Left kidney (tissue), 2 donors: Measurements from ENCODE around the gene HTR3B. TPM values are rescaled to one million over a fixed set of nuclear protein-coding genes. Genes with fewer than 3 reads are reported as not detected.
"Not testable (repeated sequence)": the region's sequence is repeated elsewhere in the genome, so short reads cannot be mapped to it uniquely, and the experiment has no call there.

Experiments
- DNase-seq: peaks from one replicate; pipeline ENCODE4 v3.0.0-alpha.2; 2013
- polyA plus RNA-seq: library from polyadenylated mRNA; unstranded; fragments of 120-200 nt; gene quantifications from one replicate; pipeline ENCODE4 v1.2.1, GENCODE V29; 2013; ENCODE audit not compliant: insufficient read length

The HTR3B gene
- polyA plus RNA-seq, 1 donor = 0.12 TPM

- no peak for DNase-seq
These were observed 37.7 kb downstream of the HTR3B start for GRCh38 chr11:113942256-113942655.

GRCh38 chr11:113946162-113946561 lies 41.6 kb downstream of the HTR3B start:
- DNase-seq = not testable (repeated sequence)

GRCh38 chr11:113947994-113948393 lies 43.4 kb downstream of the HTR3B start:
- no peak for DNase-seq

- no peak for DNase-seq
These were observed 45.3 kb downstream of the HTR3B start for GRCh38 chr11:113949891-113950290.

- no peak for DNase-seq
These were observed 46.9 kb downstream of the HTR3B start for GRCh38 chr11:113951537-113951936.

GRCh38 chr11:113952070-113952469 lies 47.5 kb downstream of the HTR3B start:
- no peak for DNase-seq

GRCh38 chr11:113952588-113952987 lies 48.0 kb downstream of the HTR3B start:
- DNase-seq = no peak

GRCh38 chr11:113954235-113954634 lies 49.6 kb downstream of the HTR3B start:
- no peak for DNase-seq

- DNase-seq = no peak
These were observed 52.4 kb downstream of the HTR3B start for GRCh38 chr11:113956986-113957385.

- no peak for DNase-seq
These were observed 56.2 kb downstream of the HTR3B start for GRCh38 chr11:113960702-113961330.

GRCh38 chr11:113967361-113967760 lies 62.8 kb downstream of the HTR3B start:
- DNase-seq = no peak

- no peak for DNase-seq
These were observed 67.1 kb downstream of the HTR3B start for GRCh38 chr11:113971506-113972195.

- peak; percentile 85 for DNase-seq
These were observed 70.3 kb downstream of the HTR3B start, which contains the start of gene HTR3A for GRCh38 chr11:113974741-113975470. TSS of gene HTR3A (plus strand) at chr11:113975108. CDS start at chr11:113975326, 218 bp downstream.

GRCh38 chr11:113977071-113977490 lies 72.5 kb downstream of the HTR3B start:
- no peak for DNase-seq

- DNase-seq = no peak
These were observed 73.1 kb downstream of the HTR3B start for GRCh38 chr11:113977701-113978100.

- no peak for DNase-seq
These were observed 74.8 kb downstream of the HTR3B start for GRCh38 chr11:113979431-113979830.

GRCh38 chr11:113980785-113981184 lies 76.2 kb downstream of the HTR3B start:
- no peak for DNase-seq

GRCh38 chr11:113982306-113982705 lies 77.7 kb downstream of the HTR3B start:
- no peak for DNase-seq

- DNase-seq = no peak
These were observed 80.2 kb downstream of the HTR3B start for GRCh38 chr11:113984781-113985180.

GRCh38 chr11:113985906-113986305 lies 81.3 kb downstream of the HTR3B start:
- DNase-seq = no peak

- DNase-seq = no peak
These were observed 82.0 kb downstream of the HTR3B start for GRCh38 chr11:113986351-113987140.

GRCh38 chr11:113989381-113989780 lies 84.8 kb downstream of the HTR3B start:
- no peak for DNase-seq
